Epithelial cell of proximal tubule (primary cell): ENCODE data around the gene TSPAN3. TPM values are rescaled to one million over a fixed set of nuclear protein-coding genes. Genes with fewer than 3 reads are reported as not detected.

Experiments used
- DNase-seq: peaks from one replicate; pipeline ENCODE4 v3.0.0-alpha.2; 2011; ENCODE audit warnings: low read depth
- H3K4me3 ChIP-seq: 2 replicates; pipeline ENCODE4 v1.5.1; 2011; ENCODE audit warnings: low read depth, mild to moderate bottlenecking, low read length
- CTCF ChIP-seq: conservative IDR thresholded peaks from 2 replicates; pipeline ENCODE4 v1.5.1; 2012; ENCODE audit warnings: low read depth, mild to moderate bottlenecking, low read length
- total RNA-seq: library from RNA; depleted of rRNA; stranded (reverse); fragments of >200 nt; gene quantifications from 2 replicates; pipeline ENCODE4 v1.2.3, GENCODE V29; 2015

The TSPAN3 gene
- total RNA-seq, 1 donor from 2014 or later = 252 TPM

- TF ChIP-seq CTCF = peak; percentile 83
- DNase-seq = no peak
- no peak overlapping the region for H3K4me3 ChIP-seq
Observed at GRCh38 chr15:77107531-77108355, 36.8 kb upstream of the TSPAN3 start.

- no peak for TF ChIP-seq CTCF
- H3K4me3 ChIP-seq = no peak overlapping the region
- no peak for DNase-seq
Observed at GRCh38 chr15:77107068-77107467, 36.2 kb upstream of the TSPAN3 start.

GRCh38 chr15:77104155-77104554 is 33.2 kb upstream of the TSPAN3 start:
- no peak for TF ChIP-seq CTCF
- H3K4me3 ChIP-seq = no peak overlapping the region
- no peak for DNase-seq

GRCh38 chr15:77099741-77100463 is 29.0 kb upstream of the TSPAN3 start:
- TF ChIP-seq CTCF = no peak
- no peak overlapping the region for H3K4me3 ChIP-seq
- no peak for DNase-seq

GRCh38 chr15:77098572-77098971 is 27.7 kb upstream of the TSPAN3 start:
- no peak for DNase-seq
- no peak for TF ChIP-seq CTCF
- no peak overlapping the region for H3K4me3 ChIP-seq

- H3K4me3 ChIP-seq = no peak overlapping the region
- DNase-seq = no peak
- TF ChIP-seq CTCF = no peak
Observed at GRCh38 chr15:77097921-77098320, 27.0 kb upstream of the TSPAN3 start.
